Fibroblast of the conjunctiva (primary cell): ENCODE data around the gene NDUFAB1.
"Not testable (repeated sequence)": the region's sequence is repeated elsewhere in the genome, so short reads cannot be mapped to it uniquely, and the experiment has no call there.

Source experiments
- DNase-seq: peaks from one replicate; pipeline ENCODE4 v3.0.0-alpha.2; 2010; ENCODE audit warnings: low read depth

Gene NDUFAB1

GRCh38 chr16:23584186-23585076 lies 11.7 kb downstream of the NDUFAB1 start:
- no peak for DNase-seq

GRCh38 chr16:23583271-23583670 lies 12.8 kb downstream of the NDUFAB1 start:
- DNase-seq = not testable (repeated sequence)

GRCh38 chr16:23581764-23582163 lies 14.4 kb downstream of the NDUFAB1 start:
- DNase-seq = no peak

- no peak for DNase-seq
Observed at GRCh38 chr16:23580391-23580790, 15.7 kb downstream of the NDUFAB1 start.

- DNase-seq = no peak
Observed at GRCh38 chr16:23579371-23579770, 16.7 kb downstream of the NDUFAB1 start.

GRCh38 chr16:23578101-23578830 lies 17.9 kb downstream of the NDUFAB1 start:
- no peak for DNase-seq

- DNase-seq = no peak
Observed at GRCh38 chr16:23577493-23577892, 18.6 kb downstream of the NDUFAB1 start.

- no peak for DNase-seq
Observed at GRCh38 chr16:23575834-23576233, 20.3 kb downstream of the NDUFAB1 start.

GRCh38 chr16:23573817-23574216 lies 22.3 kb downstream of the NDUFAB1 start:
- DNase-seq = no peak

- no peak for DNase-seq
Observed at GRCh38 chr16:23572394-23572793, 23.7 kb downstream of the NDUFAB1 start.

GRCh38 chr16:23571895-23572294 lies 24.2 kb downstream of the NDUFAB1 start:
- DNase-seq = no peak

- DNase-seq = no peak
Observed at GRCh38 chr16:23570992-23571632, 25.0 kb downstream of the NDUFAB1 start.

GRCh38 chr16:23567602-23568001 lies 28.5 kb downstream of the NDUFAB1 start:
- DNase-seq = no peak

GRCh38 chr16:23566724-23567123 lies 29.4 kb downstream of the NDUFAB1 start:
- no peak for DNase-seq

- no peak for DNase-seq
Observed at GRCh38 chr16:23564575-23565363, 31.3 kb downstream of the NDUFAB1 start.

GRCh38 chr16:23563186-23563585 lies 32.9 kb downstream of the NDUFAB1 start:
- DNase-seq = no peak

- DNase-seq = no peak
Observed at GRCh38 chr16:23562505-23562904, 33.6 kb downstream of the NDUFAB1 start.

GRCh38 chr16:23561586-23561985 lies 34.5 kb downstream of the NDUFAB1 start:
- DNase-seq = no peak

GRCh38 chr16:23557779-23558702 lies 38.1 kb downstream of the NDUFAB1 start:
- peak; percentile 6 for DNase-seq

- DNase-seq = peak; percentile 95
Observed at GRCh38 chr16:23556881-23557778, 39.0 kb downstream of the NDUFAB1 start, which contains the start of the genes EARS2 and UBFD1. Gene EARS2 (minus strand): TSS chr16:23557350. CDS start chr16:23557343, 7 bp downstream. Gene UBFD1 (plus strand): TSS chr16:23557727. CDS start chr16:23557743, 16 bp downstream.
